SK-N-SH (cell line): ENCODE data around the gene SLC25A21.

ENCODE experiments used
- CTCF ChIP-seq: fragments of 200-600 bp; sonication (generic); IDR thresholded peaks from 2 replicates; pipeline ENCODE4 v1.6.1; 2017; ENCODE audit warnings: antibody characterized with exemption, mild to moderate bottlenecking, moderate library complexity
- MAX ChIP-seq: IDR thresholded peaks from 2 replicates; pipeline ENCODE4 v1.4.0; 2012; ENCODE audit warnings: low read depth
- POLR2AphosphoS5 ChIP-seq: IDR thresholded peaks from 2 replicates; pipeline ENCODE4 v1.6.1; 2012; ENCODE audit warnings: low read depth, low read length
- RCOR1 ChIP-seq: fragments of 150-350 bp; IDR thresholded peaks from 2 replicates; pipeline ENCODE4 v1.6.1; 2017; ENCODE audit warnings: antibody characterized with exemption, low read length
- REST ChIP-seq: IDR thresholded peaks from 2 replicates; pipeline ENCODE4 v1.6.1; 2012; ENCODE audit warnings: mild to moderate bottlenecking, low read depth, low read length, moderate library complexity
- SMC3 ChIP-seq: IDR thresholded peaks from 2 replicates; pipeline ENCODE4 v1.6.1; 2012; ENCODE audit warnings: low read depth, low read length, improper control_type of control experiment
- YY1 ChIP-seq: IDR thresholded peaks from 2 replicates; pipeline ENCODE4 v1.4.0; 2012; ENCODE audit warnings: low read depth, mild to moderate bottlenecking

- TF ChIP-seq CTCF = no peak
- TF ChIP-seq POLR2AphosphoS5 = no peak
- TF ChIP-seq MAX = no peak
- TF ChIP-seq RCOR1 = no peak
- TF ChIP-seq SMC3 = no peak
- no peak for TF ChIP-seq REST
- TF ChIP-seq YY1 = no peak
Observed at GRCh38 chr14:37122919-37123639, 49.3 kb downstream of the SLC25A21 start.
